Right atrium auricular region (tissue), 2 donors: ENCODE measurements around the gene PLK5. TPM values are rescaled to one million over a fixed set of nuclear protein-coding genes. Genes with fewer than 3 reads are reported as not detected.
A peak's percentile ranks its signal among the peaks of the same experiment; 100 is the strongest.

Experiments used
- DNase-seq: peaks from one replicate; pipeline ENCODE4 v3.0.0-alpha.2; 2019; ENCODE audit warnings: low spot score
- H3K27ac ChIP-seq, 2 donors: fragments of 200-600 bp; sonication (generic); 1 replicate in 1 of 2; 2 replicates in 1 of 2; pipeline ENCODE4 v1.5.1; 2016 to 2019
- H3K27me3 ChIP-seq, 2 donors: fragments of 200-600 bp; sonication (generic); one replicate each; pipeline versions ENCODE4 v1.5.1 to v1.6.0; 2017 to 2019
- H3K36me3 ChIP-seq: fragments of 200-600 bp; sonication (generic); one replicate; pipeline ENCODE4 v1.5.1; 2016
- H3K4me1 ChIP-seq, 2 donors: fragments of 200-600 bp; sonication (generic); one replicate each; pipeline versions ENCODE4 v1.5.1 to v1.6.0; 2017 to 2019
- H3K4me3 ChIP-seq, 2 donors: fragments of 200-600 bp; sonication (generic); 1 replicate in 1 of 2; 2 replicates in 1 of 2; pipeline ENCODE4 v1.5.1; 2017 to 2019; ENCODE audit warnings: mild to moderate bottlenecking in 1 of 2, moderate library complexity in 1 of 2
- H3K9me3 ChIP-seq, 2 donors: fragments of 200-600 bp; sonication (generic); one replicate each; pipeline ENCODE4 v1.5.1; 2019
- total RNA-seq, 2 donors: library from RNA; depleted of rRNA; stranded (reverse); fragments of >200 nt; gene quantifications; one replicate each; pipeline ENCODE4 v1.1.0, GENCODE V29; 2016
- TF ChIP-seq, protein P1 (sequence below), 2 donors: fragments of 200-600 bp; sonication (generic); IDR thresholded peaks; one replicate each; pipeline ENCODE4 v1.5.1; 2019; ENCODE audit warnings: antibody characterized with exemption in 2 of 2

Gene PLK5
- total RNA-seq, 2 donors from 2014 or later = not detected

DNA sequence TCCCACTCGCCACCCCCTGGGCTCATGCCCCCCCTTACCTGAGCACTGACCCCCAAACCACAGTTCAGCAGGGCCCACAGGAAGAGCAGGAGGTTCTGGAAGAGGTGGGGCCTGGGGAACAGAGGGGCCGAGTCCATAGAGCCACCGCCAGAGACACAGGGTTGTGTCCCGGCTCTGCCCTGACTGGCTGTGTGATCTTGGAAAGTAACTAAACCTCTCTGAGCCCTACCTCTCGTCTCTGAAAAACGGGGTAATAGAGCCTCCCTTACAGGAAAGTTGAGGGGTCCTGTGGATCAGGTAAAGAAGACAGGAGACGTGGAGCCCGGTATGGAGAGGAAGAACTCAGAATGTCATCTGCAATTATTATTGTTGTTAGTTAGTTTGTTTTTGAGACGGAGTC, 13.1 kb upstream of the PLK5 start:
- peaks cover 0 to 22% of the 10 kb centered on the region in 2 donors for H3K4me1 ChIP-seq
- H3K27me3 ChIP-seq = no peaks in the 10 kb centered on the region
- no peak for DNase-seq
- TF ChIP-seq, protein P1, sequence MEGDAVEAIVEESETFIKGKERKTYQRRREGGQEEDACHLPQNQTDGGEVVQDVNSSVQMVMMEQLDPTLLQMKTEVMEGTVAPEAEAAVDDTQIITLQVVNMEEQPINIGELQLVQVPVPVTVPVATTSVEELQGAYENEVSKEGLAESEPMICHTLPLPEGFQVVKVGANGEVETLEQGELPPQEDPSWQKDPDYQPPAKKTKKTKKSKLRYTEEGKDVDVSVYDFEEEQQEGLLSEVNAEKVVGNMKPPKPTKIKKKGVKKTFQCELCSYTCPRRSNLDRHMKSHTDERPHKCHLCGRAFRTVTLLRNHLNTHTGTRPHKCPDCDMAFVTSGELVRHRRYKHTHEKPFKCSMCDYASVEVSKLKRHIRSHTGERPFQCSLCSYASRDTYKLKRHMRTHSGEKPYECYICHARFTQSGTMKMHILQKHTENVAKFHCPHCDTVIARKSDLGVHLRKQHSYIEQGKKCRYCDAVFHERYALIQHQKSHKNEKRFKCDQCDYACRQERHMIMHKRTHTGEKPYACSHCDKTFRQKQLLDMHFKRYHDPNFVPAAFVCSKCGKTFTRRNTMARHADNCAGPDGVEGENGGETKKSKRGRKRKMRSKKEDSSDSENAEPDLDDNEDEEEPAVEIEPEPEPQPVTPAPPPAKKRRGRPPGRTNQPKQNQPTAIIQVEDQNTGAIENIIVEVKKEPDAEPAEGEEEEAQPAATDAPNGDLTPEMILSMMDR (IDR thresholded peaks at IDR 0.05) = no peak
- H3K9me3 ChIP-seq = no peaks in the 10 kb centered on the region
- H3K27ac ChIP-seq = no peak overlapping the region
- peaks cover 3% of the 10 kb centered on the region for H3K36me3 ChIP-seq
- H3K4me3 ChIP-seq = no peak overlapping the region

DNA sequence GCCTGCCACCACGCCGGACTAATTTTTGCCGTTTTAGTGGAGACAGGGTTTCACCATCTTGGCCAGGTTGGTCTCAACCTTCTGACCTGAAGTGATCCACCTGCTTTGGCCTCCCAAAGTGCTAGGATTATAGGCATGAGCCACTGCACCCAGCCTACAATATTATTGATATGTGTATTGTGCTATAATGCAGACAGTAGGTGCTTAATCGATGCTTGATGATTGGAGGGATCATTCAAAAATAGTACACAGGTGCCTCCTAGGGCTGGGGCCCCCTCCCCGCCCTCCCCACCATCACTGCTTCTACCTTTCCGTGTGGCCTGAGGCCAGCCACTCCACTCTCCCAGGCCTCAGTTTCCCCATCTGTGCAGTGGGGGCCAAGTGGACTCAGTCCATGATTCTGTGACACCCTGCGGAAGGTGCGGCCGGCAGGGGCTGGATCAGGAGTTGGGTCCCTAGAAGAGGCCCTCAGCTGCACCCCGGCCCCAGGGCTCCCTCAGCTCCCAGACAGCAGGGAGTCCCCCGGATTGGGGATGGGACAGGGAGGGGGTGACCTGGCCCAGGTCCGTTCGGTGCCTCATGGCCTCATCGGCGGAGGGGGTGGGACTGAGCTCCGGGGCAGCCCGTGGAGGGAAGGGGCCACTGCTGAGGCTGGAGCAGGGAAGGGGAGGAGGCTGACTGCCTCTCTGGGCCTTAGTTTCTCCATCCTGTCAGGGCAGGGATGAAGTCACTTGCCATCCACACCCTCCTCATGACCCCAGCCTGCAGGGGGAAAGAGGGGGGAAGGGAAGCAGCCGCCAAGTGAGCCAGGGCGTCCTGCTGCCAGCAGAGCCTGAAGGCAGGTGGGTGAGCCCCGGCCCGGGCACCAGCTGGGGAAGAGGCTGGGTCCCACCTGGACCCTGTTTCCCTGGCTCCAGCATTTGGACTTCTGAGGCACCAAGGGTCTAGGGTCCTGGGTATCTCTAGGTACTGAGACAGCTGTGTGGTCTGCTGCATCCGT, 12.3 kb upstream of the PLK5 start:
- DNase-seq = no peak

GRCh38 chr19:1512671-1513498, 11.0 kb upstream of the PLK5 start, which contains the start of gene ADAMTSL5:
Gene ADAMTSL5 (minus strand): TSS chr19:1513019. CDS start chr19:1510943, 2,076 bp downstream.
- TF ChIP-seq, protein P1 (IDR thresholded peaks at IDR 0.05) = no peak
- Histone ChIP-seq H3K9me3 (no peaks in the 10 kb centered on the region), H3K4me3 (peak within 1 kb of the TSS; percentile 63 to 68), H3K27ac (peak within 1 kb of the TSS; percentile 87 to 96), H3K36me3 (no peaks in the 10 kb centered on the region), H3K4me1 (peaks cover 0 to 17% of the 10 kb centered on the region in 2 donors), H3K27me3 (no peaks in the 10 kb centered on the region)
- DNase-seq = no peak

More for the DNA sequence above, 12.3 kb upstream of the PLK5 start:
- Histone ChIP-seq H3K9me3 (no peaks in the 10 kb centered on the region), H3K4me3 (no peak overlapping the region), H3K27ac (peak overlapping the region; percentile 87 to 96), H3K4me1 (peaks cover 0 to 22% of the 10 kb centered on the region in 2 donors), H3K27me3 (no peaks in the 10 kb centered on the region), H3K36me3 (no peaks in the 10 kb centered on the region)
- TF ChIP-seq, protein P1 (IDR thresholded peaks at IDR 0.05) = no peak

DNA sequence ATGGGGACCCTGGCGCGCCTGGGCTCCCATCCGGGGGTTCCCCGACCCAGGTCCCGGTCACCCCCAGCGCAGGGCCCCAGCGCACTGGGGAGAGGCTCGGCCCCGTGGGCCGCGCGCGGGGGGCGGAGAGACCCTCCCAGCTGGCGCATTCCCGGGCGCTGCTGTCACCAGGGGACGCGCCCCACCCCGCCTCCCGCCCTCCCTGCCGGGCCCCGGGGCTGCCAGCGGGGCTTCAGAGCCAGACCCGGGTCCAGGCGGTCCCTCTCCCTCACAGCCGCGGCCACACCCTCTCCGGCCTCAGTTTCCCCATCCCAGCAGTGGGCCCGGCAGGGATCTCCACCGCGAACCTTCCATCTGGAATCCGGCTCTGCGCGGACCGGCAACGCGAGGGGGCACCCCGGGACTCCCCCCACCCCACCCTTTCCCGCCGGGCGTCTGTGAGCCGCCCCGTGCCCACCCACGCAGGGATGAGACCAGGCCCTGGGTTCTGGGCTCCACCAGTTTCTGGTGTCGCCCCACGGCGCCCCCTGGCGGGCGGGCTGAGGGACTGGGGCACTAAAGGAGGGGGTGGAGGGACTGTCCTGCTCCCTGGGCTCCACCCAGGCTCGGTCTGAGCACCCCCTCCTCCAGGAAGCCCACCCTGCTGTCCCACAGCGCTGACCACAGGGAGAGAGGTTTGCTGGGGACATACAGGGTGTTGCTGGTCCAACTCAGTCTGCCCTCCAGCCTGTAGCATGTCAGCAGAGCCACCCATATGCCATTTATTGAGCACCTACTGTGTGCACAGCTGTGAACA, 10.2 kb upstream of the PLK5 start:
- H3K27me3 ChIP-seq = no peaks in the 10 kb centered on the region

More for the DNA sequence above, 10.2 kb upstream of the PLK5 start:
- peak overlapping the region; percentile 63 to 68 for H3K4me3 ChIP-seq
- DNase-seq = no peak
- no peaks in the 10 kb centered on the region for H3K36me3 ChIP-seq
- H3K4me1 ChIP-seq = peaks cover 0 to 17% of the 10 kb centered on the region in 2 donors
- H3K9me3 ChIP-seq = no peaks in the 10 kb centered on the region
- TF ChIP-seq, protein P1 (IDR thresholded peaks at IDR 0.05) = peak; percentile 48 to 76
- H3K27ac ChIP-seq = peak overlapping the region; percentile 87 to 96
